ENCODE results near the gene CAND1. TPM values are rescaled to one million over a fixed set of nuclear protein-coding genes. Genes with fewer than 3 reads are reported as not detected.

CAND1 gene
- total and polyA plus RNA-seq, 9 of the 15 experiments (the other 6 are each of a cell fraction or from before 2014, with no cell fraction given) = 24.0 to 167 (median 77.5) TPM

GRCh38 chr12:67299926-67300325 lies 30.8 kb downstream of the CAND1 start:
- Histone ChIP-seq H3K4me2 (ENCODE audit: insufficient read depth, low read length) (no peak overlapping the region), H3K27me3 (ENCODE audit: control insufficient read depth in 2 of 2, insufficient read depth in 2 of 2, low read length in 2 of 2) (no peaks in the 10 kb centered on the region), H3K79me2 (ENCODE audit: control insufficient read depth, insufficient read depth, low read length) (peaks cover under 1% of the 10 kb centered on the region; the same call in 1 of the 3 replicates), H3K9me3 (replicated peaks; ENCODE audit: control insufficient read depth, insufficient read depth, low read depth, low read length) (no peaks in the 10 kb centered on the region), H3K4me3 (no peak overlapping the region), H4K20me1 (replicated peaks; ENCODE audit: control insufficient read depth, insufficient read depth, low read length) (no peaks in the 10 kb centered on the region), H2AFZ (ENCODE audit: low read depth, low read length) (no peak overlapping the region), H3K4me1 (replicated peaks in 1 of 2; ENCODE audit: control insufficient read depth in 2 of 2, insufficient read depth in 2 of 2, low read length in 2 of 2) (no peaks in the 10 kb centered on the region), H3K9ac (ENCODE audit: insufficient read depth in 1 of 2, low read depth in 2 of 2, low read length in 2 of 2) (no peak overlapping the region), H3K9me1 (ENCODE audit: control insufficient read depth, insufficient read depth, low read length) (no peaks in the 10 kb centered on the region), H3K27ac (ENCODE audit: extremely low read depth, low read depth, low read length) (no peak overlapping the region), H3K36me3 (ENCODE audit: control insufficient read depth, insufficient read depth, low read length) (peaks cover 86% of the 10 kb centered on the region)
- ATAC-seq (no peak), FAIRE-seq (no peak), DNase-seq (ENCODE audit: extremely low read depth in 1 of 4, low spot score in 3 of 4) (no peak)
- POLR2A ChIA-PET = no interaction called here
- CTCF ChIA-PET (ENCODE audit: low intra/inter-chr PET ratio) = no interaction called here
- 75% methylated on average over 4 of the region's 4 CpGs for WGBS (ENCODE audit: insufficient coverage, low coverage, missing lambda C conversion rate)
- in situ Hi-C loops (cut with MboI) = no loop called here
- intact Hi-C loops (cut with micrococcal nuclease) = no loop called here
- no TSS peak for BruUV-seq (replicated peaks)
- no peak for TF ChIP-seq JUND (IDR thresholded peaks at IDR 0.05; ENCODE audit: borderline replicate concordance, low read depth, low read length)
- no peak for TF ChIP-seq JUND (tag; IDR thresholded peaks at IDR 0.05; ENCODE audit: borderline replicate concordance, low read depth, low read length)
- no peak for TF ChIP-seq ZNF384 (IDR thresholded peaks at IDR 0.05; ENCODE audit: low read depth, low read length)
- no peak for TF ChIP-seq ZNF398 (CRISPR knock-in tag; IDR thresholded peaks at IDR 0.05)
- TF ChIP-seq RB1 (IDR thresholded peaks at IDR 0.05; ENCODE audit: low read depth) = no peak
- no peak for TF ChIP-seq HDAC8 (tag; IDR thresholded peaks at IDR 0.05)
- TF ChIP-seq PRMT5 (CRISPR knock-in tag; IDR thresholded peaks at IDR 0.05) = no peak
- no peak for TF ChIP-seq ZBTB12 (CRISPR knock-in tag; IDR thresholded peaks at IDR 0.05)
- TF ChIP-seq ELF4 (CRISPR knock-in tag; IDR thresholded peaks at IDR 0.05) = no peak

Measured in K562 (cell line).